GM12878 (cell line): Measurements from ENCODE around the gene DNAJC25. TPM values are rescaled to one million over a fixed set of nuclear protein-coding genes. Genes with fewer than 3 reads are reported as not detected.
A peak's percentile ranks its signal among the peaks of the same experiment; 100 is the strongest.

ENCODE experiments used
- ASH2L ChIP-seq: fragments of 300-600, 200-600 bp; sonication (generic); IDR thresholded peaks from 2 replicates; pipeline ENCODE4 v1.6.1; 2017; ENCODE audit warnings: low read depth, mild to moderate bottlenecking, borderline replicate concordance
- BCLAF1 ChIP-seq: fragments of 450-650 bp; IDR thresholded peaks from 2 replicates; pipeline ENCODE4 v1.6.1; 2017; ENCODE audit warnings: antibody characterized with exemption, mild to moderate bottlenecking, moderate library complexity
- CEBPB ChIP-seq, 2 experiments: fragments of 150-350 bp in 1 of 2; IDR thresholded peaks; 2 replicates each; pipeline ENCODE4 v1.6.1; 2012 to 2014; ENCODE audit warnings: low read depth in 2 of 2, low read length in 2 of 2, borderline replicate concordance in 1 of 2, inconsistent platforms in 1 of 2
- EP300 ChIP-seq, 2 experiments: fragments of 150-350 bp in 1 of 2; IDR thresholded peaks; 2 replicates each; pipeline ENCODE4 v1.6.1; 2011 to 2012; ENCODE audit warnings: low read depth in 2 of 2, low read length in 2 of 2, borderline replicate concordance in 1 of 2, improper control_type of control experiment in 1 of 2, inconsistent platforms in 1 of 2; ENCODE audit not compliant: control insufficient read depth in 1 of 2
- ESRRA ChIP-seq: IDR thresholded peaks from 2 replicates; pipeline ENCODE4 v1.6.1; 2012; ENCODE audit warnings: mild to moderate bottlenecking, low read length, improper control_type of control experiment
- HDGF ChIP-seq: fragments of 450-650 bp; IDR thresholded peaks from 2 replicates; pipeline ENCODE4 v1.6.1; 2016; ENCODE audit warnings: antibody characterized with exemption
- MEF2A ChIP-seq: IDR thresholded peaks from 2 replicates; pipeline ENCODE4 v1.6.1; 2011; ENCODE audit warnings: low read depth, mild to moderate bottlenecking, low read length, moderate library complexity; ENCODE audit not compliant: insufficient read depth
- MTA3 ChIP-seq: IDR thresholded peaks from 2 replicates; pipeline ENCODE4 v1.6.1; 2012; ENCODE audit warnings: low read length, inconsistent platforms, borderline replicate concordance
- MXI1 ChIP-seq: fragments of 150-350 bp; IDR thresholded peaks from 2 replicates; pipeline ENCODE4 v1.6.1; 2011; ENCODE audit warnings: low read depth, mild to moderate bottlenecking, inconsistent platforms, low read length, improper control_type of control experiment
- NR2C1 ChIP-seq: fragments of 450-650 bp; IDR thresholded peaks from 2 replicates; pipeline ENCODE4 v1.6.1; 2017; ENCODE audit warnings: antibody characterized with exemption, mild to moderate bottlenecking, moderate library complexity
- NR2F1 ChIP-seq: fragments of 450-650 bp; conservative IDR thresholded peaks from 2 replicates; pipeline ENCODE4 v1.6.1; 2017; ENCODE audit warnings: mild to moderate bottlenecking
- RFX5 ChIP-seq: IDR thresholded peaks from 2 replicates; pipeline ENCODE4 v1.6.1; 2011; ENCODE audit warnings: low read depth, low read length, improper control_type of control experiment
- SMAD1 ChIP-seq: fragments of 450-650 bp; IDR thresholded peaks from 2 replicates; pipeline ENCODE4 v1.6.1; 2018; ENCODE audit warnings: mild to moderate bottlenecking, low read depth; ENCODE audit not compliant: partially characterized antibody
- TARDBP ChIP-seq: IDR thresholded peaks from 2 replicates; pipeline ENCODE4 v1.6.1; 2016; ENCODE audit warnings: borderline replicate concordance
- TCF12 ChIP-seq: IDR thresholded peaks from 2 replicates; pipeline ENCODE4 v1.6.1; 2011; ENCODE audit warnings: low read depth, mild to moderate bottlenecking, low read length
- polyA plus RNA-seq, 11 experiments: library from polyadenylated mRNA; depleted of rRNA in 4 of 11; unstranded in 6 of 11; stranded (reverse) in 5 of 11; fragments of >200 nt; fragmentation: Nextera tagmentation in 4 of 11; fragmentation: Illumina TruSeq in 1 of 11; extraction: Ambion mirVana in 4 of 11; extraction: Trizol in 1 of 11; gene quantifications; 1 replicate in 1 of 11; 2 replicates in 10 of 11; pipeline versions ENCODE4 v1.2.1 to v1.2.3, GENCODE V29; 2011 to 2016; ENCODE audit warnings: inconsistent platforms in 2 of 11, missing spikeins in 2 of 11, low read depth in 1 of 11
- total RNA-seq, 4 experiments: library from RNA; depleted of rRNA in 3 of 4; stranded (reverse); fragments of >200 nt in 3 of 4; fragmentation: Illumina TruSeq in 1 of 4; extraction: Trizol in 1 of 4; gene quantifications; 2 replicates each; pipeline versions ENCODE4 v1.2.1 to v1.2.3, GENCODE V29; 2013 to 2021
- TF ChIP-seq, protein P1 (sequence below): IDR thresholded peaks from 2 replicates; pipeline ENCODE4 v1.6.1; 2012; ENCODE audit warnings: low read depth, low read length, improper control_type of control experiment
- TF ChIP-seq, protein P2 (sequence below): fragments of 150-350 bp; IDR thresholded peaks from 2 replicates; pipeline ENCODE4 v1.6.1; 2014; ENCODE audit warnings: mild to moderate bottlenecking, low read depth, low read length
- TF ChIP-seq, protein P3 (sequence below): fragments of 450-650 bp; IDR thresholded peaks from 2 replicates; pipeline ENCODE4 v1.6.1; 2016; ENCODE audit warnings: mild to moderate bottlenecking, moderate library complexity, borderline replicate concordance
- TF ChIP-seq, protein P4 (sequence below): IDR thresholded peaks from 2 replicates; pipeline ENCODE4 v1.6.1; 2011; ENCODE audit warnings: low read depth, low read length, improper control_type of control experiment, borderline replicate concordance

The DNAJC25 gene
- total and polyA plus RNA-seq, 10 of the 15 experiments (the other 5 are each of a cell fraction or from before 2014, with no cell fraction given): 2.4 to 6.4 (median 4.0) TPM

GRCh38 chr9:111661150-111661801 lies 30.1 kb downstream of the DNAJC25 start, which contains the start of gene GNG10 (continued):
- TF ChIP-seq MXI1: 0 out of 2 replicates have a peak, but pooled peaks have one; percentile 40
- TF ChIP-seq ASH2L: no peak
- no peak for TF ChIP-seq SMAD1
- TF ChIP-seq, protein P1, sequence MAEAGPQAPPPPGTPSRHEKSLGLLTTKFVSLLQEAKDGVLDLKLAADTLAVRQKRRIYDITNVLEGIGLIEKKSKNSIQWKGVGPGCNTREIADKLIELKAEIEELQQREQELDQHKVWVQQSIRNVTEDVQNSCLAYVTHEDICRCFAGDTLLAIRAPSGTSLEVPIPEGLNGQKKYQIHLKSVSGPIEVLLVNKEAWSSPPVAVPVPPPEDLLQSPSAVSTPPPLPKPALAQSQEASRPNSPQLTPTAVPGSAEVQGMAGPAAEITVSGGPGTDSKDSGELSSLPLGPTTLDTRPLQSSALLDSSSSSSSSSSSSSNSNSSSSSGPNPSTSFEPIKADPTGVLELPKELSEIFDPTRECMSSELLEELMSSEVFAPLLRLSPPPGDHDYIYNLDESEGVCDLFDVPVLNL: no peak
- no peak for TF ChIP-seq TARDBP
- TF ChIP-seq EP300 (IDR thresholded peaks at IDR 0.05; ENCODE audit: borderline replicate concordance in 1 of 2, control insufficient read depth in 1 of 2, low read depth in 2 of 2, low read length in 2 of 2): no peak
- TF ChIP-seq RFX5: no peak
- TF ChIP-seq ESRRA: no peak
- no peak for TF ChIP-seq BCLAF1
- TF ChIP-seq, protein P2, sequence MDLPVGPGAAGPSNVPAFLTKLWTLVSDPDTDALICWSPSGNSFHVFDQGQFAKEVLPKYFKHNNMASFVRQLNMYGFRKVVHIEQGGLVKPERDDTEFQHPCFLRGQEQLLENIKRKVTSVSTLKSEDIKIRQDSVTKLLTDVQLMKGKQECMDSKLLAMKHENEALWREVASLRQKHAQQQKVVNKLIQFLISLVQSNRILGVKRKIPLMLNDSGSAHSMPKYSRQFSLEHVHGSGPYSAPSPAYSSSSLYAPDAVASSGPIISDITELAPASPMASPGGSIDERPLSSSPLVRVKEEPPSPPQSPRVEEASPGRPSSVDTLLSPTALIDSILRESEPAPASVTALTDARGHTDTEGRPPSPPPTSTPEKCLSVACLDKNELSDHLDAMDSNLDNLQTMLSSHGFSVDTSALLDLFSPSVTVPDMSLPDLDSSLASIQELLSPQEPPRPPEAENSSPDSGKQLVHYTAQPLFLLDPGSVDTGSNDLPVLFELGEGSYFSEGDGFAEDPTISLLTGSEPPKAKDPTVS: no peak
- TF ChIP-seq CEBPB (IDR thresholded peaks at IDR 0.05; ENCODE audit: borderline replicate concordance in 1 of 2, low read depth in 2 of 2, low read length in 2 of 2): no peak
- no peak for TF ChIP-seq NR2C1
- TF ChIP-seq, protein P3, sequence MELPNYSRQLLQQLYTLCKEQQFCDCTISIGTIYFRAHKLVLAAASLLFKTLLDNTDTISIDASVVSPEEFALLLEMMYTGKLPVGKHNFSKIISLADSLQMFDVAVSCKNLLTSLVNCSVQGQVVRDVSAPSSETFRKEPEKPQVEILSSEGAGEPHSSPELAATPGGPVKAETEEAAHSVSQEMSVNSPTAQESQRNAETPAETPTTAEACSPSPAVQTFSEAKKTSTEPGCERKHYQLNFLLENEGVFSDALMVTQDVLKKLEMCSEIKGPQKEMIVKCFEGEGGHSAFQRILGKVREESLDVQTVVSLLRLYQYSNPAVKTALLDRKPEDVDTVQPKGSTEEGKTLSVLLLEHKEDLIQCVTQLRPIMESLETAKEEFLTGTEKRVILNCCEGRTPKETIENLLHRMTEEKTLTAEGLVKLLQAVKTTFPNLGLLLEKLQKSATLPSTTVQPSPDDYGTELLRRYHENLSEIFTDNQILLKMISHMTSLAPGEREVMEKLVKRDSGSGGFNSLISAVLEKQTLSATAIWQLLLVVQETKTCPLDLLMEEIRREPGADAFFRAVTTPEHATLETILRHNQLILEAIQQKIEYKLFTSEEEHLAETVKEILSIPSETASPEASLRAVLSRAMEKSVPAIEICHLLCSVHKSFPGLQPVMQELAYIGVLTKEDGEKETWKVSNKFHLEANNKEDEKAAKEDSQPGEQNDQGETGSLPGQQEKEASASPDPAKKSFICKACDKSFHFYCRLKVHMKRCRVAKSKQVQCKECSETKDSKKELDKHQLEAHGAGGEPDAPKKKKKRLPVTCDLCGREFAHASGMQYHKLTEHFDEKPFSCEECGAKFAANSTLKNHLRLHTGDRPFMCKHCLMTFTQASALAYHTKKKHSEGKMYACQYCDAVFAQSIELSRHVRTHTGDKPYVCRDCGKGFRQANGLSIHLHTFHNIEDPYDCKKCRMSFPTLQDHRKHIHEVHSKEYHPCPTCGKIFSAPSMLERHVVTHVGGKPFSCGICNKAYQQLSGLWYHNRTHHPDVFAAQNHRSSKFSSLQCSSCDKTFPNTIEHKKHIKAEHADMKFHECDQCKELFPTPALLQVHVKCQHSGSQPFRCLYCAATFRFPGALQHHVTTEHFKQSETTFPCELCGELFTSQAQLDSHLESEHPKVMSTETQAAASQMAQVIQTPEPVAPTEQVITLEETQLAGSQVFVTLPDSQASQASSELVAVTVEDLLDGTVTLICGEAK: no peak
- TF ChIP-seq NR2F1: no peak; the same call in 1 of the 2 replicates
- TF ChIP-seq, protein P4, sequence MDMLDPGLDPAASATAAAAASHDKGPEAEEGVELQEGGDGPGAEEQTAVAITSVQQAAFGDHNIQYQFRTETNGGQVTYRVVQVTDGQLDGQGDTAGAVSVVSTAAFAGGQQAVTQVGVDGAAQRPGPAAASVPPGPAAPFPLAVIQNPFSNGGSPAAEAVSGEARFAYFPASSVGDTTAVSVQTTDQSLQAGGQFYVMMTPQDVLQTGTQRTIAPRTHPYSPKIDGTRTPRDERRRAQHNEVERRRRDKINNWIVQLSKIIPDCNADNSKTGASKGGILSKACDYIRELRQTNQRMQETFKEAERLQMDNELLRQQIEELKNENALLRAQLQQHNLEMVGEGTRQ: no peak
- TF ChIP-seq MEF2A: no peak
- no peak for TF ChIP-seq HDGF
- no peak for TF ChIP-seq MTA3
- TF ChIP-seq TCF12: no peak; the same call in 1 of the 2 replicates
